SK-N-SH (cell line): ENCODE data around the gene NLRP14.

Experiments used
- EP300 ChIP-seq, 2 experiments: IDR thresholded peaks; 2 replicates each; pipeline versions ENCODE4 v1.4.0 to v1.6.1; 2012; ENCODE audit warnings: borderline replicate concordance in 1 of 2, low read depth in 1 of 2, low read length in 1 of 2
- GABPA ChIP-seq: IDR thresholded peaks from 2 replicates; pipeline ENCODE4 v1.4.0; 2012; ENCODE audit warnings: low read depth, mild to moderate bottlenecking
- JUND ChIP-seq: IDR thresholded peaks from 2 replicates; pipeline ENCODE4 v1.4.0; 2012
- MXI1 ChIP-seq: IDR thresholded peaks from 2 replicates; pipeline ENCODE4 v1.6.1; 2012; ENCODE audit warnings: mild to moderate bottlenecking, low read depth, low read length, improper control_type of control experiment
- POLR2AphosphoS5 ChIP-seq: IDR thresholded peaks from 2 replicates; pipeline ENCODE4 v1.6.1; 2012; ENCODE audit warnings: low read depth, low read length
- REST ChIP-seq: IDR thresholded peaks from 2 replicates; pipeline ENCODE4 v1.6.1; 2012; ENCODE audit warnings: mild to moderate bottlenecking, low read depth, low read length, moderate library complexity
- SIN3A ChIP-seq: IDR thresholded peaks from 2 replicates; pipeline ENCODE4 v1.6.1; 2012; ENCODE audit warnings: low read depth, mild to moderate bottlenecking, low read length, moderate library complexity, borderline replicate concordance
- SMC3 ChIP-seq: IDR thresholded peaks from 2 replicates; pipeline ENCODE4 v1.6.1; 2012; ENCODE audit warnings: low read depth, low read length, improper control_type of control experiment
- TAF1 ChIP-seq: IDR thresholded peaks from 2 replicates; pipeline ENCODE4 v1.6.1; 2012; ENCODE audit warnings: low read depth, mild to moderate bottlenecking, low read length, moderate library complexity, borderline replicate concordance
- TCF12 ChIP-seq: IDR thresholded peaks from 2 replicates; pipeline ENCODE4 v1.4.0; 2012
- TEAD4 ChIP-seq: IDR thresholded peaks from 2 replicates; pipeline ENCODE4 v1.4.0; 2012; ENCODE audit warnings: mild to moderate bottlenecking, borderline replicate concordance; ENCODE audit not compliant: insufficient read depth
- USF2 ChIP-seq: fragments of 150-350 bp; IDR thresholded peaks from 2 replicates; pipeline ENCODE4 v1.6.1; 2017; ENCODE audit warnings: antibody characterized with exemption, low read length, low read depth, borderline replicate concordance
- TF ChIP-seq, protein P1 (sequence below): fragments of 200-600 bp; sonication (generic); IDR thresholded peaks from 2 replicates; pipeline ENCODE4 v1.6.1; 2017; ENCODE audit warnings: antibody characterized with exemption, mild to moderate bottlenecking, moderate library complexity
- TF ChIP-seq, protein P2 (sequence below): IDR thresholded peaks from 2 replicates; pipeline ENCODE4 v1.4.0; 2012; ENCODE audit warnings: low read depth

- TF ChIP-seq, protein P1, sequence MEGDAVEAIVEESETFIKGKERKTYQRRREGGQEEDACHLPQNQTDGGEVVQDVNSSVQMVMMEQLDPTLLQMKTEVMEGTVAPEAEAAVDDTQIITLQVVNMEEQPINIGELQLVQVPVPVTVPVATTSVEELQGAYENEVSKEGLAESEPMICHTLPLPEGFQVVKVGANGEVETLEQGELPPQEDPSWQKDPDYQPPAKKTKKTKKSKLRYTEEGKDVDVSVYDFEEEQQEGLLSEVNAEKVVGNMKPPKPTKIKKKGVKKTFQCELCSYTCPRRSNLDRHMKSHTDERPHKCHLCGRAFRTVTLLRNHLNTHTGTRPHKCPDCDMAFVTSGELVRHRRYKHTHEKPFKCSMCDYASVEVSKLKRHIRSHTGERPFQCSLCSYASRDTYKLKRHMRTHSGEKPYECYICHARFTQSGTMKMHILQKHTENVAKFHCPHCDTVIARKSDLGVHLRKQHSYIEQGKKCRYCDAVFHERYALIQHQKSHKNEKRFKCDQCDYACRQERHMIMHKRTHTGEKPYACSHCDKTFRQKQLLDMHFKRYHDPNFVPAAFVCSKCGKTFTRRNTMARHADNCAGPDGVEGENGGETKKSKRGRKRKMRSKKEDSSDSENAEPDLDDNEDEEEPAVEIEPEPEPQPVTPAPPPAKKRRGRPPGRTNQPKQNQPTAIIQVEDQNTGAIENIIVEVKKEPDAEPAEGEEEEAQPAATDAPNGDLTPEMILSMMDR, result no peak
- no peak for TF ChIP-seq EP300 (IDR thresholded peaks at IDR 0.05; ENCODE audit: borderline replicate concordance in 1 of 2, low read depth in 1 of 2, low read length in 1 of 2)
- TF ChIP-seq POLR2AphosphoS5, result no peak
- no peak for TF ChIP-seq MXI1
- no peak for TF ChIP-seq TAF1
- no peak for TF ChIP-seq JUND
- TF ChIP-seq TCF12, result no peak
- TF ChIP-seq, protein P2, sequence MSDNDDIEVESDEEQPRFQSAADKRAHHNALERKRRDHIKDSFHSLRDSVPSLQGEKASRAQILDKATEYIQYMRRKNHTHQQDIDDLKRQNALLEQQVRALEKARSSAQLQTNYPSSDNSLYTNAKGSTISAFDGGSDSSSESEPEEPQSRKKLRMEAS, result no peak
- no peak for TF ChIP-seq USF2
- TF ChIP-seq GABPA, result no peak
- TF ChIP-seq SMC3, result no peak
- no peak for TF ChIP-seq TEAD4
- no peak for TF ChIP-seq REST
- no peak for TF ChIP-seq SIN3A
Measured at GRCh38 chr11:7031471-7031871, 11.2 kb downstream of the NLRP14 start.
